Liver (tissue), 9 donors: Measurements from ENCODE around the gene MAFG. TPM values are rescaled to one million over a fixed set of nuclear protein-coding genes. Genes with fewer than 3 reads are reported as not detected.
"Not testable (repeated sequence)": the region's sequence is repeated elsewhere in the genome, so short reads cannot be mapped to it uniquely, and the experiment has no call there.

Experiments
- DNase-seq: peaks from one replicate; pipeline ENCODE4 v3.0.0-alpha.2; 2017; ENCODE audit warnings: low spot score
- H3K27ac ChIP-seq, 2 donors: one replicate each; pipeline ENCODE4 v1.7.0; 2013; ENCODE audit warnings: inconsistent platforms in 2 of 2, low read length in 2 of 2, control low read depth in 1 of 2, low read depth in 1 of 2, mild to moderate bottlenecking in 1 of 2
- H3K27me3 ChIP-seq, 4 donors: one replicate each; pipeline versions ENCODE4 v1.6.1 to v1.7.0; 2013; ENCODE audit warnings: low read length in 3 of 4, inconsistent platforms in 1 of 4, mild to moderate bottlenecking in 1 of 4, moderate library complexity in 1 of 4; ENCODE audit not compliant: control insufficient read depth in 4 of 4, insufficient read depth in 4 of 4
- H3K36me3 ChIP-seq, 4 donors: one replicate each; pipeline versions ENCODE4 v1.6.1 to v1.7.0; 2013; ENCODE audit warnings: low read length in 3 of 4, mild to moderate bottlenecking in 3 of 4, low read depth in 1 of 4, moderate library complexity in 1 of 4; ENCODE audit not compliant: control insufficient read depth in 4 of 4, insufficient read depth in 3 of 4
- H3K4me1 ChIP-seq, 4 donors: one replicate each; pipeline versions ENCODE4 v1.6.1 to v1.7.0; 2013; ENCODE audit warnings: low read length in 3 of 4, mild to moderate bottlenecking in 3 of 4, moderate library complexity in 1 of 4; ENCODE audit not compliant: control insufficient read depth in 4 of 4, insufficient read depth in 4 of 4
- H3K4me3 ChIP-seq, 3 donors: one replicate each; pipeline versions ENCODE4 v1.6.1 to v1.7.0; 2013; ENCODE audit warnings: low read length in 3 of 3, control low read depth in 1 of 3, low read depth in 1 of 3, mild to moderate bottlenecking in 1 of 3
- H3K9ac ChIP-seq, 2 donors: one replicate each; pipeline ENCODE4 v1.7.0; 2013; ENCODE audit warnings: low read length in 2 of 2, mild to moderate bottlenecking in 2 of 2, moderate library complexity in 2 of 2, control low read depth in 1 of 2, low read depth in 1 of 2
- H3K9me3 ChIP-seq, 4 donors: one replicate each; pipeline versions ENCODE4 v1.6.1 to v1.7.0; 2013; ENCODE audit warnings: low read length in 3 of 4; ENCODE audit not compliant: control insufficient read depth in 4 of 4
- ATF3 ChIP-seq: IDR thresholded peaks from 2 replicates; pipeline ENCODE4 v1.6.1; 2016; ENCODE audit warnings: antibody characterized with exemption
- EGR1 ChIP-seq, 2 donors: IDR thresholded peaks; 2 replicates each; pipeline ENCODE4 v1.6.1; 2016 to 2018; ENCODE audit warnings: antibody characterized with exemption in 2 of 2, low read depth in 2 of 2
- FOXA1 ChIP-seq: IDR thresholded peaks from 2 replicates; pipeline ENCODE4 v1.6.1; 2016; ENCODE audit warnings: antibody characterized with exemption
- FOXA2 ChIP-seq: IDR thresholded peaks from 2 replicates; pipeline ENCODE4 v1.6.1; 2016; ENCODE audit warnings: antibody characterized with exemption
- GABPA ChIP-seq, 2 donors: IDR thresholded peaks in 1 of 2; conservative IDR thresholded peaks in 1 of 2; 2 replicates each; pipeline ENCODE4 v1.6.1; 2016; ENCODE audit warnings: antibody characterized with exemption in 2 of 2, mild to moderate bottlenecking in 1 of 2, moderate library complexity in 1 of 2
- HNF4A ChIP-seq, 2 donors: conservative IDR thresholded peaks; 2 replicates each; pipeline ENCODE4 v1.6.1; 2016; ENCODE audit warnings: antibody characterized with exemption in 2 of 2, mild to moderate bottlenecking in 2 of 2
- HNF4G ChIP-seq: IDR thresholded peaks from 2 replicates; pipeline ENCODE4 v1.6.1; 2016; ENCODE audit warnings: antibody characterized with exemption
- JUND ChIP-seq, 2 donors: IDR thresholded peaks; 2 replicates each; pipeline ENCODE4 v1.6.1; 2016; ENCODE audit warnings: antibody characterized with exemption in 2 of 2
- NR2F2 ChIP-seq: IDR thresholded peaks from 2 replicates; pipeline ENCODE4 v1.6.1; 2016; ENCODE audit warnings: antibody characterized with exemption
- RAD21 ChIP-seq, 2 donors: IDR thresholded peaks; 2 replicates each; pipeline ENCODE4 v1.6.1; 2016; ENCODE audit warnings: antibody characterized with exemption in 2 of 2, mild to moderate bottlenecking in 2 of 2
- REST ChIP-seq: IDR thresholded peaks from 2 replicates; pipeline ENCODE4 v1.6.1; 2016; ENCODE audit warnings: antibody characterized with exemption, mild to moderate bottlenecking
- RXRA ChIP-seq, 2 donors: IDR thresholded peaks; 2 replicates each; pipeline ENCODE4 v1.6.1; 2017 to 2018; ENCODE audit warnings: antibody characterized with exemption in 2 of 2, mild to moderate bottlenecking in 1 of 2
- SP1 ChIP-seq: IDR thresholded peaks from 2 replicates; pipeline ENCODE4 v1.6.1; 2018; ENCODE audit warnings: antibody characterized with exemption, mild to moderate bottlenecking
- TAF1 ChIP-seq: conservative IDR thresholded peaks from 2 replicates; pipeline ENCODE4 v1.6.1; 2016; ENCODE audit warnings: antibody characterized with exemption, mild to moderate bottlenecking
- YY1 ChIP-seq: IDR thresholded peaks from 2 replicates; pipeline ENCODE4 v1.6.1; 2016; ENCODE audit warnings: antibody characterized with exemption, mild to moderate bottlenecking
- WGBS: extraction: QIAGEN DNeasy Blood & Tissue Kit; methylation state at CpG from one replicate; pipeline ENCODE4 v1.1.7; 2013; 5-methylcytosine and 5-hydroxymethylcytosine counted together
- polyA plus RNA-seq, 2 donors: library from polyadenylated mRNA; stranded (reverse) in 1 of 2; unstranded in 1 of 2; fragments of 200-250 nt in 1 of 2; fragments of >200 nt in 1 of 2; fragmentation: Nextera tagmentation in 1 of 2; extraction: Ambion mirVana in 1 of 2; gene quantifications; one replicate each; pipeline versions ENCODE4 v1.2.1 to v1.2.3, GENCODE V29; 2013 to 2015
- total RNA-seq, 2 donors: library from RNA; depleted of rRNA; stranded (reverse); fragments of >200 nt; gene quantifications; one replicate each; pipeline ENCODE4 v1.2.3, GENCODE V29; 2014
- TF ChIP-seq, protein P1 (sequence below): fragments of 150-350 bp; IDR thresholded peaks from 2 replicates; pipeline ENCODE4 v1.5.1; 2017; ENCODE audit warnings: improper control_type of control experiment, low read depth, low read length; ENCODE audit not compliant: missing input control
- TF ChIP-seq, protein P2 (sequence below): IDR thresholded peaks from 2 replicates; pipeline ENCODE4 v1.6.1; 2016; ENCODE audit warnings: antibody characterized with exemption
- donor health status: healthy.
- donor health status: healthy.
- donor health status: healthy.
- donor health status: healthy.
- donor health status: healthy.

The MAFG gene
- total and polyA plus RNA-seq, 4 donors, result 3.0 to 17.0 (median 8.9) TPM

DNA sequence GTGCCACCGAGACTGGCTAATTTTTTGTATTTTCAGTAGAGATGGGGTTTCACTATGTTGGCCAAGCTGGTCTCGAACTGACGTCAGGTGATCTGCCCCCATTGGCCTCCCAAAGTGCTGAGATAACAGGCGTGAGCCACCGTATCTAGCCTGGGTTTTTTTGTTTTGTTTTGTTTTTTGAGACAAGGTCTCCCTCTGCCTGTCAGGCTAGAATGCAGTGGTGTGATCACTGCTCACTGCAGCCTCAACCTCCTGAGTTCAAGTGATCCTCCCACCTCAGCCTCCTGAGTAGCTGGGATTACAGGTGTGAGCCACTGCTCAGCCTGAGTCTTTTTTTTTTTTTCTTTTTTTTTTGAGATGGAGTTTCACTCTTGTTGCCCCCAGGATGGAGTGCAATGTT, 25.9 kb upstream of the MAFG start:
- H3K9me3 ChIP-seq, DNase-seq, H3K4me1 ChIP-seq, H3K27me3 ChIP-seq, H3K4me3 ChIP-seq, H3K9ac ChIP-seq, H3K36me3 ChIP-seq, H3K27ac ChIP-seq: not testable (repeated sequence)
- 75% methylated on average over 5 of the region's 5 CpGs for WGBS
- TF ChIP-seq RAD21 (IDR thresholded peaks at IDR 0.05), result peak in 1 of 2 donors; percentile 32

GRCh38 chr17:81952792-81953228, 25.3 kb upstream of the MAFG start:
- Histone ChIP-seq H3K9me3 (no peaks in the 10 kb centered on the region), H3K4me1 (no peaks in the 10 kb centered on the region), H3K27ac (no peak overlapping the region), H3K4me3 (no peak overlapping the region), H3K9ac (no peak overlapping the region), H3K36me3 (no peaks in the 10 kb centered on the region), H3K27me3 (no peaks in the 10 kb centered on the region)
- TF ChIP-seq TAF1, result no peak
- TF ChIP-seq GABPA (IDR thresholded peaks at IDR 0.05 in 1 of 2, conservative IDR thresholded peaks at IDR 0.05 in 1 of 2), result no peak
- no peak for TF ChIP-seq RAD21 (IDR thresholded peaks at IDR 0.05)
- TF ChIP-seq HNF4A (conservative IDR thresholded peaks at IDR 0.05), result no peak
- no peak for TF ChIP-seq SP1
- no peak for TF ChIP-seq JUND (IDR thresholded peaks at IDR 0.05)
- no peak for TF ChIP-seq HNF4G
- no peak for TF ChIP-seq ATF3
- TF ChIP-seq YY1, result no peak
- TF ChIP-seq FOXA1, result no peak
- no peak for TF ChIP-seq EGR1 (IDR thresholded peaks at IDR 0.05; ENCODE audit: low read depth in 2 of 2)
- no peak for TF ChIP-seq RXRA (IDR thresholded peaks at IDR 0.05)
- TF ChIP-seq FOXA2, result no peak
- TF ChIP-seq REST, result no peak
- no peak for DNase-seq
- WGBS, result 89% methylated on average over 16 of the region's 16 CpGs

DNA sequence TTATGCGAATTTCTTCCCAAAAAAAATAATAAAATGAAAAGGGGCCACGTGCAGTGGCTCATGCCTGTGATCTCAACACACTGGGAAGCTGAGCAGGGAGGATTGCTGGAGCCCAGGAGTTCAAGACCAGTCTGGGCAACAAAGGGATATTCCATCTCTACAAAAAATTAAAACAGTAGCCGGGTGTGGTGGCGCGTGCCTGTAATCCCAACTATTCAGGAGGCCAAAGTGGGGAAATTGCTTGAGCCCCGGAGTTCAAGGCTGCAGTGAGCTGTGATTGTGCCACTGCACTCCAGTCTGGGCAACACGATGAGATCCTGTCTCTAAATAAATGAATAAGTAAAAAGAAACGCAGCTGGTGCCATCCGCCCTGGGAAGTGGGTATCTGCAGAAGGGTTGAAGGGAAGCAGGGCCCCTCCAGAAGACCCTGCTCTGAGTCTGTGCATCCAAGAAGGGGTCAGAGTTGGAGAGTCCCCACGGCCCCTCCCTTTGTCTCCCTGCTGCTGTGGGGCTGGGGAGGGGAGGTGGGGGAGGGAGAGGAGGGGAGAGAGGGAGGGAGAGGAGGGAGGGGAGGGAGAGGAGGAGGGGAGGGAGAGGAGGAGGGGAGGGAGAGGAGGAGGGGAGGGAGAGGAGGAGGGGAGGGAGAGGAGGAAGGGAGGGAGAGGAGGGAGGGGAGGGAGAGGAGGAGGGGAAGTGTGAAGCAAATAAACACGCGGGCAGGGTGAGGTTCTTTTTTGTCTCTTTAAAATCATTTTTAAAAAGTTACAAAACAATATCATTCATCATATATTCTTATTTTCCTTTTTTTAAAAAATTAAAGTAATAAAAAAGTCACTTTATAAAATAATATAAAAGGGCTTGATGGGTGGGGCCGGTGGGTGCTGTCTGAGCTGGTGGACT, 24.5 kb upstream of the MAFG start:
- Histone ChIP-seq H3K27ac (no peak overlapping the region), H3K36me3 (no peaks in the 10 kb centered on the region), H3K9ac (no peak overlapping the region), H3K9me3 (no peaks in the 10 kb centered on the region), H3K4me1 (no peaks in the 10 kb centered on the region), H3K4me3 (no peak overlapping the region), H3K27me3 (no peaks in the 10 kb centered on the region)
- 67% methylated on average over 13 of the region's 13 CpGs for WGBS
- no peak for DNase-seq
- TF ChIP-seq FOXA1 (no peak), YY1 (no peak), REST (no peak), NR2F2 (no peak), RXRA (IDR thresholded peaks at IDR 0.05) (no peak), FOXA2 (no peak), HNF4G (no peak), EGR1 (IDR thresholded peaks at IDR 0.05; ENCODE audit: low read depth in 2 of 2) (no peak)
- TF ChIP-seq, protein P1, sequence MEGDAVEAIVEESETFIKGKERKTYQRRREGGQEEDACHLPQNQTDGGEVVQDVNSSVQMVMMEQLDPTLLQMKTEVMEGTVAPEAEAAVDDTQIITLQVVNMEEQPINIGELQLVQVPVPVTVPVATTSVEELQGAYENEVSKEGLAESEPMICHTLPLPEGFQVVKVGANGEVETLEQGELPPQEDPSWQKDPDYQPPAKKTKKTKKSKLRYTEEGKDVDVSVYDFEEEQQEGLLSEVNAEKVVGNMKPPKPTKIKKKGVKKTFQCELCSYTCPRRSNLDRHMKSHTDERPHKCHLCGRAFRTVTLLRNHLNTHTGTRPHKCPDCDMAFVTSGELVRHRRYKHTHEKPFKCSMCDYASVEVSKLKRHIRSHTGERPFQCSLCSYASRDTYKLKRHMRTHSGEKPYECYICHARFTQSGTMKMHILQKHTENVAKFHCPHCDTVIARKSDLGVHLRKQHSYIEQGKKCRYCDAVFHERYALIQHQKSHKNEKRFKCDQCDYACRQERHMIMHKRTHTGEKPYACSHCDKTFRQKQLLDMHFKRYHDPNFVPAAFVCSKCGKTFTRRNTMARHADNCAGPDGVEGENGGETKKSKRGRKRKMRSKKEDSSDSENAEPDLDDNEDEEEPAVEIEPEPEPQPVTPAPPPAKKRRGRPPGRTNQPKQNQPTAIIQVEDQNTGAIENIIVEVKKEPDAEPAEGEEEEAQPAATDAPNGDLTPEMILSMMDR, result no peak
- TF ChIP-seq, protein P2, sequence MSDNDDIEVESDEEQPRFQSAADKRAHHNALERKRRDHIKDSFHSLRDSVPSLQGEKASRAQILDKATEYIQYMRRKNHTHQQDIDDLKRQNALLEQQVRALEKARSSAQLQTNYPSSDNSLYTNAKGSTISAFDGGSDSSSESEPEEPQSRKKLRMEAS, result no peak
